Activated CD8-positive, alpha-beta memory T cell treated with anti-CD3 and anti-CD28 coated beads for 4 hours (primary cell): ENCODE measurements around the gene LANCL2.
"Not testable (repeated sequence)": the region's sequence is repeated elsewhere in the genome, so short reads cannot be mapped to it uniquely, and the experiment has no call there.

ENCODE experiments used
- DNase-seq, 2 donors: peaks; one replicate each; pipeline ENCODE4 v3.0.0-alpha.2; 2020; ENCODE audit warnings: low read depth in 2 of 2

LANCL2 gene

DNA sequence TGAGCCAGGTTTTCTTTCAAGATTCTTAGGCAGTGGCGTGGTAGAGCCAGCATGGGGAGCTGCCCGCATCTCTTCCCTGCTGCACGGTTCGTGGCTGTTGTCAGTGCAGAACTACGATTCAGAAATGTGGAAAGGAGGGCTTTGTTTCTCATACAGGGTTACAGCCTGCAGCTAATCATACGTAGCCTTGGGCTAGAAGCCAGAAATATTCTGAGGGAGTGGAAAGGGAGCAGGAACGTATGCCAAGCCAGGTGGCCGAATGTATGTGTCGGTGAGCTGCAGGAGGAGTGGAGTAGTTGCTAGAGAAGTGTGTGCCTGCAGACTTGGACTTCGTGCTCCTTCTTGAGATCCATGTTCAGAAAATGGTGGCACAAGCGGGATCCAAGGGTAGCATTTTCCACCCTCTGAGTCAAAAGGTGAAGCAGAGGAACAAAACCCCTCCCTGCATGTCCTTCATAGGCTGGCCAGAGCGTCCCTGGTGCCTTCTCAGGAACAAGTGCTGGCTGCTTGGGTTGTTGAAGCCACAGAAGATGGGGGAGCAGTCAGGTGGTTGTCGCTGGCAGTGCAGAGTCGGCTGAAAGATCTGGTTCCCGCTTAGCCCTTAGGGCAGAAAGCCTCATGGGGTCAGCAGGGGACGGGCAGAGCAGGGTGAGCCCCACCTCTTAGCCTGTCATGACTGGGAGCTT, 40.9 kb downstream of the LANCL2 start:
- no peak for DNase-seq

- no peak for DNase-seq
Observed at GRCh38 chr7:55409482-55410225, 44.5 kb downstream of the LANCL2 start.

DNA sequence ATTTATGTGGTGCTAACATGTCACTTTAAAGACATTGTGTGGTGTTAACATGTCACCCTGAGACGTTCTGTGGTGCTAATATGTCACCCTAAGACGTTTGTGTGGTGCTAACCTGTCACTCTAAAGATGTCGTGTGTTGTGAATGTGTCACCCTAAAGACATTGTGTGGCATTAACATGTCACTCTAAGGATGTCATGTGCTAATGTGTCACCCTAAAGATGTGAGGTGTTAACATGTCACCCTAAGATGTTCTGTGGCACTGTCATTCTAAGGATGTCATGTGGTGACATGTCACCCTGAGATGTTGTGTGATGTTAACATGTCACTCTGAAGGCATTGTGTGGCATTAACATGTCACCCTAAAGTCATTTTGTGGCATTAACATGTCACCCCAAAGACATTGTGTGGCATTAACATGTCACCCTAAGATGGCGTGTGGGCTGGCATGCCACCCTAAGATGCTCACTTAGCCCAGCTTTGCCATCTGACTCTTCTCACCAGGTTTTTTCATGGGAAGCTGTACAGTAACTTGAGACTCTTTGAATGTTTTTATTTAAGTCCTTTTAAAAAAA, 45.6 kb downstream of the LANCL2 start:
- DNase-seq, result no peak

DNA sequence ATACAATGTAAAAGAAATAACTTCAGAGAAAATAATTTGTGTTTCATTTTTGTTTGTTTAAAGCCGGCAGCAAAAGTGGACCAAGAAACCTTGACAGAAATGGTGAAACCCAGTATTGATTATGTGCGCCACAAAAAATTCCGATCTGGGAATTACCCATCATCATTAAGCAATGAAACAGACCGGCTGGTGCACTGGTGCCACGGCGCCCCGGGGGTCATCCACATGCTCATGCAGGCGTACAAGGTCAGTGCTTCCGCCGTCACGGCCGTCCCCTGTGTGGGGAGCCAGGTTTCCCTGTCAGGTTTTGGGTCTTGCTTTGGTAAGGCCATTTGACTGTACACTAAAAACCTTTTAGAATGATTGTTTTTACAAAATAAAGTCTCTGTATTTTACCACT, 46.7 kb downstream of the LANCL2 start:
- DNase-seq, result no peak

- DNase-seq, result no peak
Observed at GRCh38 chr7:55413442-55413841, 48.3 kb downstream of the LANCL2 start.

GRCh38 chr7:55415173-55415778, 50.1 kb downstream of the LANCL2 start:
- peak; percentile 64 to 72 for DNase-seq

- DNase-seq, result not testable (repeated sequence)
Observed at GRCh38 chr7:55417456-55417855, 52.3 kb downstream of the LANCL2 start.

DNA sequence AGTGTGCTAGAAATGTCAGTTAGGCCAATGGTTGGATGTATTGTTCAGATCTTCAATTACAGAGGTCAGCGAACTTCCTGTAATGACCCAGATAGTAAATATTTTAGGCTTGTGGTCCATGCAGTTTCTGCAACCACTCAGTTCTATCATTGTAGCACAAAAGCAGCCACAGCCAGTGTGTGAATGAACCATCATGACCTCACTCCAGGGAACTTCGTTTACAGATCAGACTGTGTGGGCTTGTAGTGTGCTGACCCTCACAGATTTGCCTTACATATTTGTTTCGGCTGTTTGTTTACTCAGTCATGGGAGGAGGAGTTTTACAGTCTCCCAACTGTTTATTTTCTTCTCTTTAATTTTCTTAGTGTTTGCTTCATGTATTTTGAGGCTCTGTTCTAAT, 55.4 kb downstream of the LANCL2 start:
- DNase-seq, result no peak

- DNase-seq, result no peak
Observed at GRCh38 chr7:55423277-55423711, 58.2 kb downstream of the LANCL2 start.

- no peak for DNase-seq
Observed at GRCh38 chr7:55423891-55424290, 58.8 kb downstream of the LANCL2 start.

DNA sequence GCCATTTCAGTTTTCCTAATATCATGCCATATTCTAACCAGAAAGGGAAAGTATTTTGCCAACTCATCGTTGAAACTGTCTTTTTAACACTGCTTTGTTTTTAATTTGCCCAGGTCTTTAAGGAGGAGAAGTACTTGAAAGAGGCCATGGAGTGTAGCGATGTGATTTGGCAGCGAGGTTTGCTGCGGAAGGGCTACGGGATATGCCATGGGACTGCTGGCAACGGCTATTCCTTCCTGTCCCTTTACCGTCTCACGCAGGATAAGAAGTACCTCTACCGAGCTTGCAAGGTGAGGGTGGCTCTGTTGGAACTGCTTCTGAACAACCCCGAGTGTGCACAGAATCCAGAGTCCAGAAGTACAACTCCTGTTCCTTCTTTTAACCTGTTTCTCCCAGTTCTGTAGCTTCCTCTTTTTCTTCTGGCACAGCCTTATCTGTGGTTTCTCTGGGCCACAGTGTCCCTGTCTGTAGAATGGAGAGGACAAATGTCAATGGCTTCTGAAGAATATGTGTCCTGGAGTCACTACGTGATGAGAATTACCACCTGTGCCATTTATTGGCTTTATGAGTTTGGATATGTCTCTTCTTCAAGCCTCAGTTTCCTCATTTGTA, 60.1 kb downstream of the LANCL2 start:
- no peak for DNase-seq

DNA sequence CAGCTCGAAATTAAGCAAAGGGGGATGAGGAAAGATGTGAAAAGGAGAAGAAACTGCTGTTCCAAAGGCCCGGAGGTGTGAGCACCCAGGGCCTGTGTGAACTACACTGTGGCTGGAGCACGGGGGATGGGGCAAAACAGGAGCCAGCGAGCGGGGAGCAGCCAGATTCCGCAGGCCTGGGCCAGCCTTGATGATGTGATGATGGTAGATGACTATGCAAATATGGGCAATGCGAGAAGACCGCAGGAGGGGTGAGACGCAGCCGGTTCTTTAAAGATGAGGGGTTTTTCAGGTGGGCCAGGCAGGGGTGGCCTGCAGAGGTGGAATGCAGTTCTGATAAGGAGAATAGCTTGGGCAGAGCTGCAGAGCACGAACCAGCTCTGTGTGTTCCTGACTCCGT, 61.5 kb downstream of the LANCL2 start:
- no peak for DNase-seq

DNA sequence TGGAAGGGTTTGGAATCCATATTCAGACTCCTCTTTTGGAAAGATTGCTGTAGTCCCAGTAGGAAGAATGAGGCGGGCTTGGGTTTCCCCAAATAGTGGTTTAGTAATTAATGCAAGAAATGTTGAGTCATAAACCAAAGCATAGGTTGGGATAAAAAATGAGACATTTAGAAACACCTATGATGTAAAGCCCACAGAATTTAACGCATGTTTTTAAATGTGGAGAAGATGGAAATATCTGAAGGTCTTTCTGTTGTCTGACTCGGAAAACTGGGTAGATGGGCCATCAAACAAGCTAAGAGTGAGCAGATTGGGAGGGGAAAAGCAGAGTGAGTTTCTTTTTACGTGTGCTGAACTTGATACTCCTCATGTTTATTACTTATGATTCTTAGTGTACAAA, 62.2 kb downstream of the LANCL2 start:
- no peak for DNase-seq

- no peak for DNase-seq
Observed at GRCh38 chr7:55427800-55428199, 62.7 kb downstream of the LANCL2 start.

DNA sequence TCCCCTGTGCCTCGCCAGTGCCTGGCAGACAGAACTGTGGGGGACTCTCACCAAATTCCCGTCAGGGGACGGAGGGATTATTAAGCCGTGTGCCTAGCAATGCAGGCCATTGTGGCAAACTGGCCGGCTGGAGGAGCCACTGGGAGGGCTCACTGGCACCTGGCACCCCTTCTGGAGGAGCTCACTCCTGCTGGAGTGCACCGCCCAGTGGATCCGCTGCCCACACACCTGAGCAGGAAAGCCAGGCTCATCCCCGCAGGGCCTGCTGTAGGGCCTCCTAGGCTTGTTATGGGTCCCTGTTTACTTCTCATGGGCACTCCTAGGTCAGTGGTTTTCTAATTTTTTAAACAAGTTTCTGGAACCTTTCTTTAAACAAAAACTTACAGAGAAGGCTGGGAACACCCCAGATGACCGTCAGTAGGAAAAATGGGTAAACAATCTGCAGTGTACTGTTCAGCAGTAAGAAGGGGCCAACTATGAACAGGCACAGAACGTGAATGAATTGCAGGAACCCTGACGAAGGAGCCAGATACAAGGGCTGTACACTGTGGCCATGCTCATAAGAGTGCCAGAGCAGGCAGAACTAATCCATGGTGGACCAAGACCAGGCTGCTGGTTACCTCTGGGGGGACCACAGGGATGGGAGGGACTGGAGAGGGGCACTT, 64.8 kb downstream of the LANCL2 start:
- DNase-seq, result no peak

GRCh38 chr7:55431898-55432297, 66.8 kb downstream of the LANCL2 start:
- DNase-seq, result no peak

DNA sequence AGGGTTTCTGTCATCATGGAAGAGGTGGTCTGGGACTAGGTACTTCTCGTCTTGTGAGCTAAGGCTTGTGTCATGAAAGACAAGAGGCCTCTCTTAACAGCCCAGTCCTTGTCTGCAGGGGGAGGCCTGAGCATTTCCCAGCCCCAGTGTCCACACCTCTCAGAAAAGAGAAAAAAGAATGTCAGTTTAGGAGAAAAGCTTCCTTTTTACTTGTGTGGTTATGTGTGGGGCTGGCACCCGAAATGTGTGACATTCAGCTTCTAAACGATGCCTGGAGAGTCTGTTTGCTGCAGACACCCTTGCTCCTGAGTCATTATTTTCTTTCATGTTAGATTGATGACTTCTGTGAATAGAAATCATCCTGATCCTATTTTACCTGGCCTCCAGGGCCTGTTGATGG, 67.4 kb downstream of the LANCL2 start:
- no peak for DNase-seq

- DNase-seq, result no peak
Observed at GRCh38 chr7:55432939-55433784, 68.0 kb downstream of the LANCL2 start.

GRCh38 chr7:55435466-55435865, 70.3 kb downstream of the LANCL2 start:
- no peak for DNase-seq

DNA sequence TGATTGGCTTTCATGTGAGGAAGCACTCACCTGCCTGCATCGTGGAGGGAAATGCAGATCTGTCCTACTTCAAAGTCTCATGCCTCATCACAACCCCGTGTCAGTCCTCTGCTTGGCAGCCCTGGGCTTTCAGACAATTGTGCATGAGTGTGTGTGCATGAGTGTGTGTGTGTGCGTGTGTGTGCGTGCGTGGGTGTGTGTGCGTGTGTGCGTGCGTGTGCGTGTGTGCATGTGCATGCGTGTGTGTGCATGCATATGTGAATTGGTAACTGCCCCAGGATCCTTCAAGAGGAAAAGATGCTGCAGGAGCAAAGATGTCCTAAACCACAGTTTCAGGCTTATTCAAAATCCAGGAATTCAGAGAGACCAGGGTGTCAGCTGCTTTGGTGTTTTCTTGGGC, 71.3 kb downstream of the LANCL2 start:
- DNase-seq, result no peak

- no peak for DNase-seq
Observed at GRCh38 chr7:55437375-55437774, 72.2 kb downstream of the LANCL2 start.
